PC-9 (cell line): ENCODE data around the gene CEP57L1.

Experiments
- EZH2 ChIP-seq: fragments of 200-600 bp; sonication (generic); IDR thresholded peaks from 2 replicates; pipeline ENCODE4 v1.8.0; 2017; ENCODE audit warnings: antibody characterized with exemption, low read depth
- TF ChIP-seq, protein P1 (sequence below): fragments of 200-600 bp; sonication (generic); conservative IDR thresholded peaks from 2 replicates; pipeline ENCODE4 v1.6.1; 2017; ENCODE audit warnings: mixed run types, antibody characterized with exemption, mild to moderate bottlenecking, moderate library complexity

GRCh38 chr6:109179507-109179906, 84.2 kb downstream of the CEP57L1 start:
- TF ChIP-seq, protein P1, sequence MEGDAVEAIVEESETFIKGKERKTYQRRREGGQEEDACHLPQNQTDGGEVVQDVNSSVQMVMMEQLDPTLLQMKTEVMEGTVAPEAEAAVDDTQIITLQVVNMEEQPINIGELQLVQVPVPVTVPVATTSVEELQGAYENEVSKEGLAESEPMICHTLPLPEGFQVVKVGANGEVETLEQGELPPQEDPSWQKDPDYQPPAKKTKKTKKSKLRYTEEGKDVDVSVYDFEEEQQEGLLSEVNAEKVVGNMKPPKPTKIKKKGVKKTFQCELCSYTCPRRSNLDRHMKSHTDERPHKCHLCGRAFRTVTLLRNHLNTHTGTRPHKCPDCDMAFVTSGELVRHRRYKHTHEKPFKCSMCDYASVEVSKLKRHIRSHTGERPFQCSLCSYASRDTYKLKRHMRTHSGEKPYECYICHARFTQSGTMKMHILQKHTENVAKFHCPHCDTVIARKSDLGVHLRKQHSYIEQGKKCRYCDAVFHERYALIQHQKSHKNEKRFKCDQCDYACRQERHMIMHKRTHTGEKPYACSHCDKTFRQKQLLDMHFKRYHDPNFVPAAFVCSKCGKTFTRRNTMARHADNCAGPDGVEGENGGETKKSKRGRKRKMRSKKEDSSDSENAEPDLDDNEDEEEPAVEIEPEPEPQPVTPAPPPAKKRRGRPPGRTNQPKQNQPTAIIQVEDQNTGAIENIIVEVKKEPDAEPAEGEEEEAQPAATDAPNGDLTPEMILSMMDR, result no peak
- no peak for TF ChIP-seq EZH2
